ENCODE data around the gene UXS1.
"Not testable (repeated sequence)": the region's sequence is repeated elsewhere in the genome, so short reads cannot be mapped to it uniquely, and the experiment has no call there.

UXS1 gene

DNA sequence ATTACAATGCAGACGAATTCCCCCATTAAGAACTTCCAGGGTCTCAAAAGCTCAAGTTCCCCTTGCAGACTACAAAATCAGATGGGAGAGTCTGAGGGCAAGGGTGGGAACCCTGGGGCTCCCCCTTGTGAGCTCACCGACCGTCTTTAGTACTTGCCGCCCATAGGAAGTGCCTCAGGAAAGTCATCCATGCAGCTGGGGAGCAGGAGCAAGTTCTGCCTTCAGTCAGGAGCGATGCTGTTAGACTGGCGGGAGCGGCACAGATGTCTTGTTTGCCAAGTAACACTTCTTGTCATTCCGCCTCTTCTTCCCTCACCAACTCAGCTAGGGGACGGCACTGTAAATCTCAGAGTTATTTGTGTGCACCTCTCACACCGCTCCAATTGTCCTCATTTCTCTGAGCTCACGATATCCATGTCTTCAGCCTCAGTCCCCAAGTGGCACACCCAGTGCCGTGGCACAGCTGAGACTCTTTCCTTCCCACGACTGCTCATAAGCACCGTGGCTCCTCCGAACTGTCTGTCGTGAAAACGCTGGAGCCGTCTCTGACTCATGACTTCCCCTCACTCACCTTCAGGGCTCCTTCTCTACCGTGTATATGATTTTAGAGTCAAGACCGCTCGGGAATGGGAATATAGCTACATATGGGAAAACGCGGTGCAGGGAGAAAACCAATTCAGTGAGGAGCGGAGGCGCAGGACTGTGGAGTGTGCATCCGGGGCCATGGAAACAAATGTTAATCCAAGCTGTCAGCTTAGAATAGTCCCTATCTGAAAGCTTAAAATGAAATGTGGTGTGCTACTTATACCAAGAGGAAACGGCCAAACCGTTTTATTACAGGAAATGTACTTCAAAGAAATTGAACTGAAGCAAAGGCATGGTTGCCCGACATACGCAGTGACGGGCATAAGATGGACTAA is 34.0 kb downstream of the UXS1 start:
- no peak for DNase-seq

DNA sequence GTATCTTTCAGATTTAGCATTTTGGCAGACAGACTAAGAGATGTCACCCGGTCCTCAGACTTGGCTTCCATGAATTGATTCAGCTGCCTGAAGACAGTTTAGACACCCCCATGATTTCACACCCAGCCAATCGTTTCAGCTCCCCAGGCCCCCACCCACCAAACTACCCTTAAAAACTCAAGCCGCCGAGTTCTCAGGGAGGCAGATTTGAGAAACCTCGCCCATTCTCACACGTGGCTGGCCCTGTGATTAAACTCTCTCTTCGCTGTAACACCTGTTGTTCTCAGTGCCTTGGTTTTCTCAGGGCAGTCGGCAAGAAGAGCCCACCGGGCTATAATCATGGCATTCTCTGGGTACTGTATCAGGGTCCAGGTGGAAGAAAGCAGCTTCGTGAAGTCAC is 35.2 kb downstream of the UXS1 start:
- no peak for DNase-seq

GRCh38 chr2:106158131-106158530 is 36.0 kb downstream of the UXS1 start:
- no peak for DNase-seq

GRCh38 chr2:106157416-106157815 is 36.7 kb downstream of the UXS1 start:
- DNase-seq: no peak

DNA sequence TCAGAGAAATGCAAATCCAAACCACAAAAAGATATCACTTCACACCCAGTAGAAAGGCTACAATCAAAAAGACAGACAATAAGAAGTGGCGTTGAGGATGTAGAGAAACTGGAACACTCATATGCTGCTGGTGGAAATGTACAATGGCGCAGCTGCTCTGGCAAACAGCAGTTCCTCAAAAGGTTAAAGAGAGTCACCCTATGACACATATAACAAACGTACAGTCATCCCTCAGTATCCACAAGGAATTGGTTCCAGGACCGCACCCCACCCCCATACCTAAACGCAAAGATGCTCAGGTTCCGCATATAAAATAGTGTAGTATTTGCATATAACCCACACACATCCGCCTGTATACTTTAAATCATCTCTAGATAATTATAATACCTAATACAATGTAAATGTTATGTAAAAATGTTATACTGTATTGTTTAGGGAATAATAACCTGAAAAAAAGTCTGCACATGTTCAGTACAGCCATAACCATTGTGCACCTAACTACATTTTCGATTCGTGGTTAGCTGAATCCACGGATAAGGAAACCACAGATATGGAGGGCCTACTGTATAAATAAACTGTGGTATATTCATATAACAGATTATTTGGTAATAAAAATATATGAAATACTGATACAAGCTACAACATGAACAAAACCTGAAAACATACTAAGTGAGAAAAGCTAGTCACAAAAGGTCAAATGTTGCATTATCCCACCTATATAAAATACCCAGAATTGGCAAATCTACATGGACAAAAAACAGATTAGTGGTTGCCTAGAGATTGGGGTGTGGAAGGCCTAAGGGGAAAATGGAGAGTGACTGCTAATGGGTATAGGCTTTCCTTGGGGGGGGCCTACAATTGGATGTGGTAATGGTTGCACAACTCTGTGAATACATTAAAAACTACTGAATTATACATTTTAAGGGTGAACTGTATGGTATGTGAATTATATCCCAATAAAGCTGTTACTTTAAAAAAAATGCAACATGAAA is 37.5 kb downstream of the UXS1 start:
- DNase-seq: no peak

DNA sequence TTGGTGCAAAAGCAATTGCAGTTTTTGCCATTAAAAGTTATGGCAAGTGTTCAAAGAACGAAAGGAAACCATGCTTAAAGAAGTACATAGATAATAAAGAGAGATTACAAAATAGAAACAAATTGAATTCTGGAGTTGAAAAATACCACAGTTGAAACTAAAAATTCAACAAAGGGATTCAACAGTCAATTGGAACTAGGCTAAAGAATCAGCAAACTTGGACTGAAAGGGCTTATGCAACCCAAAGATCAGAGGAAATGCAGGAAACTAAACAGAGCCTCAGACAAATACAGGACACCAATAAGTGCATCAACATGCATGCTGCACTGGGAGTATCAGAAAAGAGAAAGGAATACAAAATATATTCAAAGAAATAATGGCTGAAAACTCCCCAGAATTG is 40.3 kb downstream of the UXS1 start:
- no peak for DNase-seq

DNA sequence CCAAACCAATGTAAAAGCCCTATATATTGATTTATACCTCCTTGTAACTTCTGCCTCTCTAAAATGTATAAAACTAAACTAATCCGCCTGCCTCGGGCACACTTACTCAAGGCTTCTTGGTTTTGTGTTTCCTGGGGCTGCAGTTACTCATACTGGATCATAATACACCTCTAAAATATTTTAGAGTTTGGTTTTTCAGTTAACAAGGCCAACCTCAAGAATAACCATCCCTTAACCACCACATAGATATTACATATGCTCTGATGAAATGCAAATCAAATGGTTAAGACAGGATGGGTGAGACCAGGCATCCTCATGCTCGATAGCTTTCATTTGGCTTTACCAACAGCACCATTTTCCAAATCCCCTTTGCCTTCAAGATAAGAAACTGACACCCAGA is 46.4 kb downstream of the UXS1 start:
- no peak for DNase-seq

DNA sequence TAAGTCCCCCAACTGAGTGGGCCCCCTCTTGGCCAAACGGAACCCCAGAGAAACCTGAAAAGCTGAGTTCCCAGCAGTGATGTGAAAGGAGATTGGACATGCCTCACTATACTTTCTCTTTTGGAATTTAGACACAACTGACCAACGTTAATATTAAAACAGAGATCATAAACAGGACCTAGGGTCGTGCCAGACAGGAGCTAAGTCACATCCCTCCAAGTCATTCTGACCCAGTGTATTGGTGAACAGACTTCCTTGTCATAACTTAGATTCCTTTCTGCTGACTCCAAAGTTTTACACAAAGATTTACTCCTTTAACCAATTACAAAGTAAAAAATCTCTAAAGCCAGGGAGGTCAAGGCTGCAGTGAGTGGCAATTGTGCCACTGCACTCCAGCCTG is 46.9 kb downstream of the UXS1 start:
- DNase-seq: no peak

DNA sequence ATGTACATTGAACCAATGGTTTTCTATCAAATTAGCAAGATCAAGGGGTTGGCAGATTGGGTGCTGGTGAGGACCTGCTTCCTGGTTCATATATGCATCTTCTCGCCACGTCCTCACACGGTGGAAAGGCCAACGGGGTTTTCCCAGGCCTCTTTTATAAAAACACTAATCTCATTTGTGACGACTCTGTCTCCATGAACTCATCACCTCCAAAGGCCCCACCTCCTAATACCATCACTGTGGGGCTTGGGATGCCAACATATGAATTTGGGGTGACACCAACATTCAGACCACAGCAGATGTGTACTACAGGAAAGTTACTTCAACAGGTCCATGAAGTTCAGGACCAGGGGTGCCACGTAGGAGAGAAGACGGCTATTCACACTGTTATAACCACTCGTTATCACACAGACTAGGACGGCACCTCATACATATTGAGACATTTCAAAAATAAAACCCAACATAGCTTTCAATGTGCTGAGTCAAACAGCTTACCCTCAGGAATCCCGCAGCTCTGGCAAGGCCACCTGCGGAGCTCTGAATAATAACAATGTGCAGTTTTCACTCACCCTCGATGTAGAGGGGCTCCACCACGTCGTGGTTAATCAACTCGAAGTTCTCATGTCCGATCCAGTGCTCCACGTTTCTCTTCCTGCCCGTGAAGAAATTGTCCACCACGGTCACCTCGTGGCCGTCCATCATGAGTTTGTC is 49.3 kb downstream of the UXS1 start:
- no peak for DNase-seq

GRCh38 chr2:106143495-106144215 is 50.4 kb downstream of the UXS1 start:
- no peak for DNase-seq

DNA sequence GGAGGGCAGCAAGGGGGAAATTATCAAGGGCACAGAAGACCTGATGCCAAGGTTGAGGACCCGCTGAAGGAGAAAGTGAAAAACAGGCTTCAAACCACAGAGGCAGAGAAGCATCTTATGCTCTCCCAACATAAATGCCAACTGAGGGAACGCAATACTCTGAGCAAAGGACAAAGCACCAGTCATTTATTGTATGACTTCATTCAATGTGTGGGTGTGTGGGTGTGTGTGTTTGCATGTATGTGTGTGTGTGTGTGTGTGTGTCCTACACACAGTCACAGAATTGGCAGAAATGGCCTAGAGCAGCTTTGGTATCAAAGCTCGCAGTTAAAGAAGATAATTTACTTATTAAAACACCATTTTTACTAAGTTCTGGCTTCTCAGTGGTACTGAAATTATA is 51.4 kb downstream of the UXS1 start:
- DNase-seq: no peak

DNA sequence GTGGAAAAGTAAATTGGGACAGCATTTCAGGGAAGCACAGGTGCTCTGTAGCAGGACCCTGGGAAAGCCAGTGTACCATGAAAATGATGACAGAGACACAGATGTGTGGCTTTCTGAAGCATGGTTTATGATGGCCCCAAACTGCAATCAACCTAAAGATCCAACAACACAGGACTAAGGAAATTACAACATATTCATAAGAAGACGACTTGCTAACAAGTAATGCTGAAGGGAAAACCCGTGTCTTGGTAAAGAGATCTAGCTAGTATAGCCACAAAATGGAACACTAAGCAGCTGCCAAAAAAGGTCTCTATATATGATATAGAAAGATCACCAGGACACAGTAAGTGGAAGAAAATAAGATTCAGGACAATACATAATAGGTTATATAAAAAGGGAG is 53.2 kb downstream of the UXS1 start:
- no peak for DNase-seq

DNA sequence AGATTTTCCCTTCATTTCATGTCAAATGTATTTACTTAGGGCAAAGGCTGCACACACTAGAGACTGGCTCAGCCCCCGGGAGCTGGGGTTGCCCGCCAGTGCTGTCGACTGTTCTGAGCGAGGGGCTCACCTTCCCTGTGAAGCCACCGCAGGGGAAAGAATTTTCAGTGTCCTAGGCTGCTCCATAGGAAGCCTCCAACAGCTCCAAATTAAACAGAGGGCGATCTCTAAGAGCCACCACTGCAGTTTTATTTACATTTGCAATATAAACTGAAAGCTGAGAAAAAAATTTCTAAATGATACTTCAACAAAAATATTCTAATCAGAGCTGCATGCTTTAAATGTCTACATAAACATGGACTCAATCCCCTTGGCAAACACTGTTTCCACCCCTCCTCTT is 54.0 kb downstream of the UXS1 start:
- DNase-seq: no peak

DNA sequence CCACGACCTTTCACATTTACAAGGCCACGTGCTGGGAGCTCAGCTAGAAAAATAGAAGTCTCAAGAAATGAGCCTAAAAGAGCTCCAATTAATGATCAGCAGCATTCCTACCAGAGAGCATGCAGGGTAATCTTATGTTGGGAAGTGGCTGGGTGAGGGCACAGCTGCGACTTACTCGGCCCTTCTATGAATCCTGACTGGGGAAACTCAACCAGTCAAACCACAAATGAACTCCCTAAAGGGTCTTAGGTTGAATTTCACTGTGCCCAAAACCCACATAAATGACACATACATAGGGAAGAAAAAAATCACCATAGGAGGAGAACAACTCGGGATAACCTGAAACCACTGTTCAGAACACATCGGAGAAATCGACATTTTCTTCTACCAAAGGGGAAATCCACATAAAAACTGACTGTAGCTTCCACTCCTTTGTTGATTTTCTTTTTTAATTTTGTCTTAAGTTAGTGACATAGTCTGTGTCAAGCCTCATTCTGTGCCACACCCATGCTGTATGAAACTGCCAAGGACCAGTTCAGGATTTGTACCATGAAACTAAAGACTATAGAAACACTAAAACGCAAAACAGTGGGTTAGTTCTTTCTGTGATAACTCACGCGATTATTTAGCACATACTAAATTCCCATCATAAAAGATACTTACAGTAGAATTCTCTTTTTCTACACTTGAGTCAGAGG is 54.7 kb downstream of the UXS1 start:
- DNase-seq: no peak

DNA sequence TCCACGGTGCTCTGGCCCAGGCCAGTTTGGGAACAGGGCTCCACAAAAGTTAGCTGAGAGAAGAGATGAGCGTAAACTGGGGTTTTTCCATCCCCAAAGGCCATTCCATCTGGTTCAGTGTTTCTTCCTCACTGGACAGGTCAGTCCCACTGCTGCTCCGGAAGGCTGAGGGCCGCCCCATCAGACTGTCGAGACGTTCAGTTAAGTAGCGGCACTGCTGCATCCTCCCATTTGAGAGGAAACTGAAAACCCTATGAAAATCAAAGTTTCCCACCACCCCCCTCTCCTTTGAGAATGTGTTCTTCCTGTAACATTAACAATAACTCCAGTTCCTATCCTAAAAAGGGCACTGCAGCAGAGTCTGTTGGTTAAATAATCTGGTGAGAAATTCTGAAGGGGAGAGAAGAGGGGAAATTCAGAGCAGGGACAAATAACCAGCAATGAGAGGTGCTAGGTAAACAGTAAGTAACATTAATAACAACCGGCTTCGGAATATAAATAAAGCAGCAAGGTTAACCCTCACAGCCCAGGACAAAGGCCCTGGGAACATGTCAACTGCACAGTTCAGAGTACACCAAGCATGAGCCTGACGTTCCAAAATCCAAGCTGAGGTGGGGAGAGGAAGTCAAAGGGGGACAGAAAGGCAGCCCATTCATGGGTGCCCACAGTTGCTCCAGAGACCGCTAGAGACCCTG is 55.4 kb downstream of the UXS1 start:
- DNase-seq: no peak

DNA sequence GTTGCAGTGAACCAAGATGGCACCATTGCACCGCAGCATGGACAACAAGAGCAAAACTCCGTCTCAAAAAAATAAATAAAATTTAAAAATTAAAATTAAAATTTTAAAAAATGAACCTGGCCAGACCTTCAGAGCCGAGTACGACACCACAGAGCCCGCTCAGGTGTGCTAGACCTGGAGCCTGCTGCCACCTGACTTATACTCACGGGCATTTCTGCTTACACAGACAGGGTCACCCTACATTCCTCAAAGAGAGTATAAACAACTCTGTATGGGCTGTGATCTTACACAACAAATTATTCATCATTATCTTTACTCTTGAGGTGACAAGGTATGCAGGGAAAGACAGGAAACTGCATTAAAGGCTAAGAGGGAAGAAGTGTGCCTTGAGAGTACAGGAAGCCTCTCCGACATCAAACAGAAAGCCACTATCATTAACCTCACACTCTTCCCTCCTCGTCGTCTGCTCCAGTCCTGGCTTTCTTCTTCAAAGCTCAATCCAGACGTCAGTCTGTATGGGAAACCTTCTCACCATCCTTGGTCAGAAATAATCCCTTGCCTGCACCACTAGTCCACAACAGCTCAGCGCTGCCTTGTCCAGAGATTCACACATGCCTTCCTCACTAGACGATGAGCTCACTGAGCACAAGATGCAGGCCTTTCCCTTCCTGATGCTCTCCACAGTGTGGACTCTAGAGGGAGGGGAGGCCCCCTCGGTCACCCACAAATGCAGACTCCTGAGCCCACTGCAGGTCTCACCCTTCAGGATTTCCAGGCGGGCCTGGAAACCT is 56.2 kb downstream of the UXS1 start:
- no peak for DNase-seq

DNA sequence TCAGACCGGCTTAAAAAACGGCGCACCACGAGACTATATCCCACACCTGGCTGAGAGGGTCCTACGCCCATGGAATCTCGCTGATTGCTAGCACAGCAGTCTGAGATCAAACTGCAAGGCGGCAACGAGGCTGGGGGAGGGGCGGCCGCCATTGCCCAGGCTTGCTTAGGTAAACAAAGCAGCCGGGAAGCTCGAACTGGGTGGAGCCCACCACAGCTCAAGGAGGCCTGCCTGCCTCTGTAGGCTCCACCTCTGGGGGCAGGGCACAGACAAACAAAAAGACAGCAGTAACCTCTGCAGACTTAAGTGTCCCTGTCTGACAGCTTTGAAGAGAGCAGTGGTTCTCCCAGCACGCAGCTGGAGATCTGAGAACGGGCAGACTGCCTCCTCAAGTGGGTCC is 62.9 kb downstream of the UXS1 start:
- DNase-seq: not testable (repeated sequence)

- DNase-seq: no peak
These were observed 63.7 kb downstream of the UXS1 start for GRCh38 chr2:106130251-106130998.

GRCh38 chr2:106129592-106129991 is 64.5 kb downstream of the UXS1 start:
- no peak for DNase-seq

DNA sequence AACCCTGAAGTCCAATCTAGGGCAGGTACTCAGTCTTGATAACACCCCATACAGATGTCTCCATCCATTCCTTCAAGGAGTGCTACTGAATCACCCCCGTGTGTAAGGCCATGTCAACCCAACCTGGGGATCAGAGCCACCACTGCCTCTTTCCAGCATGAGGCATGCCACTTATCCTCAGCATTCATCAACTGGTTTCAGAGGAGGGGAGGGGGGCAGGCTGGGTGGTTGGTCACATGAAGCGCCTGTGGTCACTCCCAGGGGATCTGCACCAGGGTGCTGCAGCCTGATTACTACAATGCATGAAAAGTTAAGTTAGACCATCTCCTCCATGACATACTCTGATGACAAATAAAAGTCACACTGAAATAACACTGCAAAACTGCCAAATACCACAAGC is 65.0 kb downstream of the UXS1 start:
- DNase-seq: no peak
